HEK293 (cell line): ENCODE data around the gene RXFP4.

Experiments
- CTCF ChIA-PET: fragments of 350-600 bp; formaldehyde crosslinking; extraction: SDS; loops from one replicate; lab custom pipeline; 2021; ENCODE audit warnings: antibody characterized with exemption; lab: Yijun Ruan, JAX
- POLR2A ChIA-PET: fragments of 300-600 bp; formaldehyde crosslinking; extraction: SDS; loops from one replicate; lab custom pipeline; 2020; ENCODE audit warnings: antibody characterized with exemption, inconsistent platforms; lab: Yijun Ruan, JAX
- H3K27ac ChIP-seq: fragments of 200-500 bp; sonication (Bioruptor generic); 2 replicates; pipeline ENCODE4 v1.5.1; 2014; ENCODE audit warnings: low read depth, low read length, control low read depth, inconsistent platforms; ENCODE audit errors: extremely low read depth
- H3K36me3 ChIP-seq, 2 experiments: fragments of 200-500 bp in 1 of 2; sonication (Bioruptor generic) in 1 of 2; 1 replicate in 1 of 2; 2 replicates in 1 of 2; pipeline ENCODE4 v1.5.1; 2014 to 2017; ENCODE audit warnings: inconsistent platforms in 2 of 2, low read length in 2 of 2; ENCODE audit not compliant: control insufficient read depth in 2 of 2, insufficient read depth in 1 of 2
- H3K4me1 ChIP-seq: fragments of 200-500 bp; sonication (Bioruptor generic); 2 replicates; pipeline ENCODE4 v1.5.1; 2014; ENCODE audit warnings: mild to moderate bottlenecking, low read length, inconsistent platforms; ENCODE audit not compliant: control insufficient read depth, insufficient read depth
- H3K4me3 ChIP-seq: 2 replicates; pipeline ENCODE4 v1.5.1; 2011; ENCODE audit warnings: low read depth, mild to moderate bottlenecking, control low read depth, low read length, moderate library complexity
- H3K9me3 ChIP-seq: fragments of 200-500 bp; sonication (Bioruptor generic); 2 replicates; pipeline ENCODE4 v1.5.1; 2014; ENCODE audit warnings: low read depth, low read length, inconsistent platforms; ENCODE audit not compliant: control insufficient read depth, insufficient read depth
- HOXC10 ChIP-seq: sonication (generic); formaldehyde crosslinking; IDR thresholded peaks from 2 replicates; pipeline ENCODE4 v1.8.1; 2023; ENCODE audit warnings: mild to moderate bottlenecking, missing genetic modification reagents
- KLF8 ChIP-seq: fragments of 450-650 bp; formaldehyde crosslinking; IDR thresholded peaks from 2 replicates; pipeline ENCODE4 v1.5.1; 2016; ENCODE audit warnings: missing biosample characterization, missing genetic modification characterization
- MYNN ChIP-seq: fragments of 450-650 bp; formaldehyde crosslinking; IDR thresholded peaks from 2 replicates; pipeline ENCODE4 v1.5.1; 2016; ENCODE audit warnings: missing biosample characterization, missing genetic modification characterization, borderline replicate concordance
- OSR2 ChIP-seq: fragments of 450-650 bp; formaldehyde crosslinking; IDR thresholded peaks from 2 replicates; pipeline ENCODE4 v1.5.1; 2016; ENCODE audit warnings: missing biosample characterization, missing genetic modification characterization
- OVOL3 ChIP-seq: fragments of 450-650 bp; formaldehyde crosslinking; IDR thresholded peaks from 2 replicates; pipeline ENCODE4 v1.5.1; 2016; ENCODE audit warnings: missing biosample characterization, missing genetic modification characterization
- SETDB1 ChIP-seq: IDR thresholded peaks from one replicate; pipeline ENCODE4 v1.6.1; 2017; ENCODE audit warnings: mild to moderate bottlenecking, low read length, moderate library complexity, mixed read lengths; ENCODE audit not compliant: insufficient read length
- SP7 ChIP-seq: fragments of 450-650 bp; formaldehyde crosslinking; IDR thresholded peaks from 2 replicates; pipeline ENCODE4 v1.5.1; 2016; ENCODE audit warnings: missing biosample characterization, missing genetic modification characterization
- ZBTB7A ChIP-seq: fragments of 450-650 bp; formaldehyde crosslinking; IDR thresholded peaks from 2 replicates; pipeline ENCODE4 v1.5.1; 2016; ENCODE audit warnings: low read depth, missing biosample characterization, missing genetic modification characterization
- ZEB2 ChIP-seq: fragments of 450-650 bp; formaldehyde crosslinking; IDR thresholded peaks from 2 replicates; pipeline ENCODE4 v1.5.1; 2016; ENCODE audit warnings: missing biosample characterization, missing genetic modification characterization
- ZFP69B ChIP-seq: fragments of 450-650 bp; formaldehyde crosslinking; IDR thresholded peaks from 2 replicates; pipeline ENCODE4 v1.5.1; 2016; ENCODE audit warnings: missing biosample characterization, missing genetic modification characterization
- ZNF146 ChIP-seq: fragments of 450-650 bp; formaldehyde crosslinking; IDR thresholded peaks from 2 replicates; pipeline ENCODE4 v1.5.1; 2016; ENCODE audit warnings: missing biosample characterization, missing genetic modification characterization
- ZNF169 ChIP-seq: fragments of 450-650 bp; formaldehyde crosslinking; IDR thresholded peaks from 2 replicates; pipeline ENCODE4 v1.5.1; 2016; ENCODE audit warnings: missing biosample characterization, missing genetic modification characterization
- ZNF239 ChIP-seq: fragments of 450-650 bp; formaldehyde crosslinking; IDR thresholded peaks from 2 replicates; pipeline ENCODE4 v1.5.1; 2016; ENCODE audit warnings: missing biosample characterization, missing genetic modification characterization
- ZNF248 ChIP-seq: fragments of 450-650 bp; formaldehyde crosslinking; IDR thresholded peaks from 2 replicates; pipeline ENCODE4 v1.5.1; 2017; ENCODE audit warnings: missing biosample characterization, missing genetic modification characterization
- ZNF324 ChIP-seq: fragments of 450-650 bp; formaldehyde crosslinking; IDR thresholded peaks from 2 replicates; pipeline ENCODE4 v1.5.1; 2016; ENCODE audit warnings: missing biosample characterization, missing genetic modification characterization
- ZNF394 ChIP-seq: fragments of 450-650 bp; formaldehyde crosslinking; IDR thresholded peaks from 2 replicates; pipeline ENCODE4 v1.5.1; 2016; ENCODE audit warnings: missing biosample characterization, missing genetic modification characterization, mild to moderate bottlenecking, moderate library complexity, borderline replicate concordance
- ZNF473 ChIP-seq: fragments of 450-650 bp; formaldehyde crosslinking; IDR thresholded peaks from 2 replicates; pipeline ENCODE4 v1.5.1; 2017; ENCODE audit warnings: missing biosample characterization, missing genetic modification characterization
- ZNF48 ChIP-seq: fragments of 450-650 bp; formaldehyde crosslinking; IDR thresholded peaks from 2 replicates; pipeline ENCODE4 v1.5.1; 2016; ENCODE audit warnings: missing biosample characterization, missing genetic modification characterization
- ZNF560 ChIP-seq: fragments of 450-650 bp; formaldehyde crosslinking; IDR thresholded peaks from 2 replicates; pipeline ENCODE4 v1.5.1; 2017; ENCODE audit warnings: missing biosample characterization, missing genetic modification characterization, borderline replicate concordance
- ZNF571 ChIP-seq: fragments of 450-650 bp; formaldehyde crosslinking; IDR thresholded peaks from 2 replicates; pipeline ENCODE4 v1.5.0; 2017; ENCODE audit warnings: missing biosample characterization, missing genetic modification characterization
- ZNF596 ChIP-seq: fragments of 450-650 bp; IDR thresholded peaks from 2 replicates; pipeline ENCODE4 v1.5.0; 2018; ENCODE audit warnings: missing biosample characterization, mild to moderate bottlenecking, missing genetic modification characterization, moderate library complexity
- ZNF701 ChIP-seq: fragments of 450-650 bp; formaldehyde crosslinking; IDR thresholded peaks from 2 replicates; pipeline ENCODE4 v1.5.1; 2016; ENCODE audit warnings: missing biosample characterization, missing genetic modification characterization
- ZNF707 ChIP-seq: fragments of 450-650 bp; formaldehyde crosslinking; IDR thresholded peaks from 2 replicates; pipeline ENCODE4 v1.5.1; 2016; ENCODE audit warnings: missing biosample characterization, missing genetic modification characterization
- ZNF777 ChIP-seq: fragments of 450-650 bp; formaldehyde crosslinking; IDR thresholded peaks from 2 replicates; pipeline ENCODE4 v1.5.1; 2017; ENCODE audit warnings: missing biosample characterization, missing genetic modification characterization, borderline replicate concordance
- ZNF791 ChIP-seq: fragments of 450-650 bp; formaldehyde crosslinking; IDR thresholded peaks from 2 replicates; pipeline ENCODE4 v1.5.1; 2016; ENCODE audit warnings: missing biosample characterization, missing genetic modification characterization
- ZNF830 ChIP-seq: fragments of 450-650 bp; IDR thresholded peaks from 2 replicates; pipeline ENCODE4 v1.5.0; 2018; ENCODE audit warnings: missing biosample characterization, missing genetic modification characterization, low read depth, mild to moderate bottlenecking, moderate library complexity
- ZSCAN16 ChIP-seq: fragments of 450-650 bp; formaldehyde crosslinking; IDR thresholded peaks from 2 replicates; pipeline ENCODE4 v1.5.1; 2016; ENCODE audit warnings: missing biosample characterization, missing genetic modification characterization
- TF ChIP-seq, protein P1 (sequence below): fragments of 450-650 bp; formaldehyde crosslinking; IDR thresholded peaks from 2 replicates; pipeline ENCODE4 v1.5.1; 2016; ENCODE audit warnings: missing biosample characterization, missing genetic modification characterization
- TF ChIP-seq, protein P2 (sequence below): fragments of 450-650 bp; formaldehyde crosslinking; IDR thresholded peaks from 2 replicates; pipeline ENCODE4 v1.5.1; 2016; ENCODE audit warnings: missing biosample characterization, missing genetic modification characterization
- TF ChIP-seq, protein P3 (sequence below): fragments of 450-650 bp; formaldehyde crosslinking; IDR thresholded peaks from 2 replicates; pipeline ENCODE4 v1.5.1; 2016; ENCODE audit warnings: missing biosample characterization, missing genetic modification characterization
- TF ChIP-seq, protein P4 (sequence below): fragments of 450-650 bp; formaldehyde crosslinking; IDR thresholded peaks from 2 replicates; pipeline ENCODE4 v1.5.1; 2017; ENCODE audit warnings: missing biosample characterization, missing genetic modification characterization
- TF ChIP-seq, protein P5 (sequence below): fragments of 450-650 bp; formaldehyde crosslinking; IDR thresholded peaks from 2 replicates; pipeline ENCODE4 v1.5.1; 2017; ENCODE audit warnings: missing biosample characterization, missing genetic modification characterization
- TF ChIP-seq, protein P6 (sequence below): fragments of 450-650 bp; formaldehyde crosslinking; IDR thresholded peaks from 2 replicates; pipeline ENCODE4 v1.5.1; 2016; ENCODE audit warnings: missing biosample characterization, missing genetic modification characterization

Gene RXFP4

DNA sequence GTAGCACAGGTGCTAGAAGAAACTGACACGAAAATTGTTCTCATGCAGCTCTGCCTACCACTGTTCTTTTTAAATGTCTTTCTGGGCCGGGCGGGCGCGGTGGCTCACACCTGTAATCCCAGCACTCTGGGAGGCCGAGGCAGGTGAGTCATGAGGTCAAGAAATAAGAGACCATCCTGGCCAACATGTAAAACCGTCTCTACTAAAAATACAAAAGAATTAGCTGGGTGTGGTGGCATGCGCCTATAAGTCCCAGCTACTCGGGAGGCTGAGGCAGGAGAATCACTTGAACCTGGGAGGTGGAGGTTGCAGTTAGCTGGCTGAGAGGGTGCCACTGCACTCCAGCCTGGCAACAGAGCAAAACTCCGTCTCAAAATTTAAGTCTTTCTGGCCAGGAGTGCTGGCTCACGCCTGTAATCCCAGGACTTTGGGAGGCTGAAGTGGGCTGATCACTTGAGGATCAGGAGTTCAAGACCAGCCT lies 29.3 kb upstream of the RXFP4 start:
- no peak overlapping the region for H3K4me3 ChIP-seq
- H3K4me1 ChIP-seq, result no peaks in the 10 kb centered on the region
- H3K27ac ChIP-seq, result peak overlapping the region; percentile 42
- no peaks in the 10 kb centered on the region for H3K9me3 ChIP-seq
- H3K36me3 ChIP-seq, result peaks cover 72 to 84% of the 10 kb centered on the region in 2 experiments
- POLR2A ChIA-PET, result no interaction called here
- CTCF ChIA-PET, result interaction anchor here (0.9 to 1.1 kb wide), 2 partner anchors 21 to 219 kb away, joined by 3 read pairs; no protein-coding TSS in a partner anchor
- TF ChIP-seq ZNF830 (tag by site-specific recombination), result no peak
- peak; percentile 18; the same call in 1 of the 2 replicates for TF ChIP-seq ZEB2 (tag by site-specific recombination)
- no peak for TF ChIP-seq ZNF596 (tag by site-specific recombination)
- TF ChIP-seq, protein P1, sequence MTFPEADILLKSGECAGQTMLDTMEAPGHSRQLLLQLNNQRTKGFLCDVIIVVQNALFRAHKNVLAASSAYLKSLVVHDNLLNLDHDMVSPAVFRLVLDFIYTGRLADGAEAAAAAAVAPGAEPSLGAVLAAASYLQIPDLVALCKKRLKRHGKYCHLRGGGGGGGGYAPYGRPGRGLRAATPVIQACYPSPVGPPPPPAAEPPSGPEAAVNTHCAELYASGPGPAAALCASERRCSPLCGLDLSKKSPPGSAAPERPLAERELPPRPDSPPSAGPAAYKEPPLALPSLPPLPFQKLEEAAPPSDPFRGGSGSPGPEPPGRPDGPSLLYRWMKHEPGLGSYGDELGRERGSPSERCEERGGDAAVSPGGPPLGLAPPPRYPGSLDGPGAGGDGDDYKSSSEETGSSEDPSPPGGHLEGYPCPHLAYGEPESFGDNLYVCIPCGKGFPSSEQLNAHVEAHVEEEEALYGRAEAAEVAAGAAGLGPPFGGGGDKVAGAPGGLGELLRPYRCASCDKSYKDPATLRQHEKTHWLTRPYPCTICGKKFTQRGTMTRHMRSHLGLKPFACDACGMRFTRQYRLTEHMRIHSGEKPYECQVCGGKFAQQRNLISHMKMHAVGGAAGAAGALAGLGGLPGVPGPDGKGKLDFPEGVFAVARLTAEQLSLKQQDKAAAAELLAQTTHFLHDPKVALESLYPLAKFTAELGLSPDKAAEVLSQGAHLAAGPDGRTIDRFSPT (tag by site-specific recombination), result no peak
- no peak for TF ChIP-seq ZNF239 (tag by site-specific recombination)
- no peak for TF ChIP-seq ZNF146
- TF ChIP-seq, protein P2, sequence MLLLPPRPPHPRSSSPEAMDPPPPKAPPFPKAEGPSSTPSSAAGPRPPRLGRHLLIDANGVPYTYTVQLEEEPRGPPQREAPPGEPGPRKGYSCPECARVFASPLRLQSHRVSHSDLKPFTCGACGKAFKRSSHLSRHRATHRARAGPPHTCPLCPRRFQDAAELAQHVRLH (tag by site-specific recombination), result no peak
- TF ChIP-seq ZNF560, result no peak
- TF ChIP-seq ZNF791 (tag by site-specific recombination), result no peak
- 0 out of 2 replicates have a peak, but pooled peaks have one; percentile 11 for TF ChIP-seq ZFP69B (tag by site-specific recombination)
- TF ChIP-seq, protein P3, sequence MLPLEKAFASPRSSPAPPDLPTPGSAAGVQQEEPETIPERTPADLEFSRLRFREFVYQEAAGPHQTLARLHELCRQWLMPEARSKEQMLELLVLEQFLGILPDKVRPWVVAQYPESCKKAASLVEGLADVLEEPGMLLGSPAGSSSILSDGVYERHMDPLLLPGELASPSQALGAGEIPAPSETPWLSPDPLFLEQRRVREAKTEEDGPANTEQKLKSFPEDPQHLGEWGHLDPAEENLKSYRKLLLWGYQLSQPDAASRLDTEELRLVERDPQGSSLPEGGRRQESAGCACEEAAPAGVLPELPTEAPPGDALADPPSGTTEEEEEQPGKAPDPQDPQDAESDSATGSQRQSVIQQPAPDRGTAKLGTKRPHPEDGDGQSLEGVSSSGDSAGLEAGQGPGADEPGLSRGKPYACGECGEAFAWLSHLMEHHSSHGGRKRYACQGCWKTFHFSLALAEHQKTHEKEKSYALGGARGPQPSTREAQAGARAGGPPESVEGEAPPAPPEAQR, result no peak
- TF ChIP-seq OSR2, result no peak
- TF ChIP-seq, protein P4, sequence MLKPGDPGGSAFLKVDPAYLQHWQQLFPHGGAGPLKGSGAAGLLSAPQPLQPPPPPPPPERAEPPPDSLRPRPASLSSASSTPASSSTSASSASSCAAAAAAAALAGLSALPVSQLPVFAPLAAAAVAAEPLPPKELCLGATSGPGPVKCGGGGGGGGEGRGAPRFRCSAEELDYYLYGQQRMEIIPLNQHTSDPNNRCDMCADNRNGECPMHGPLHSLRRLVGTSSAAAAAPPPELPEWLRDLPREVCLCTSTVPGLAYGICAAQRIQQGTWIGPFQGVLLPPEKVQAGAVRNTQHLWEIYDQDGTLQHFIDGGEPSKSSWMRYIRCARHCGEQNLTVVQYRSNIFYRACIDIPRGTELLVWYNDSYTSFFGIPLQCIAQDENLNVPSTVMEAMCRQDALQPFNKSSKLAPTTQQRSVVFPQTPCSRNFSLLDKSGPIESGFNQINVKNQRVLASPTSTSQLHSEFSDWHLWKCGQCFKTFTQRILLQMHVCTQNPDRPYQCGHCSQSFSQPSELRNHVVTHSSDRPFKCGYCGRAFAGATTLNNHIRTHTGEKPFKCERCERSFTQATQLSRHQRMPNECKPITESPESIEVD (tag by site-specific recombination), result no peak
- TF ChIP-seq ZNF707, result no peak
- TF ChIP-seq ZBTB7A, result no peak
- peak; percentile 38; the same call in 1 of the 2 replicates for TF ChIP-seq KLF8 (tag by site-specific recombination)
- TF ChIP-seq ZNF248 (tag by site-specific recombination), result no peak
- TF ChIP-seq ZNF701 (tag by site-specific recombination), result no peak
- TF ChIP-seq, protein P5, sequence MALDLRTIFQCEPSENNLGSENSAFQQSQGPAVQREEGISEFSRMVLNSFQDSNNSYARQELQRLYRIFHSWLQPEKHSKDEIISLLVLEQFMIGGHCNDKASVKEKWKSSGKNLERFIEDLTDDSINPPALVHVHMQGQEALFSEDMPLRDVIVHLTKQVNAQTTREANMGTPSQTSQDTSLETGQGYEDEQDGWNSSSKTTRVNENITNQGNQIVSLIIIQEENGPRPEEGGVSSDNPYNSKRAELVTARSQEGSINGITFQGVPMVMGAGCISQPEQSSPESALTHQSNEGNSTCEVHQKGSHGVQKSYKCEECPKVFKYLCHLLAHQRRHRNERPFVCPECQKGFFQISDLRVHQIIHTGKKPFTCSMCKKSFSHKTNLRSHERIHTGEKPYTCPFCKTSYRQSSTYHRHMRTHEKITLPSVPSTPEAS (tag by site-specific recombination), result no peak
- TF ChIP-seq HOXC10 (CRISPR knock-in tag), result no peak
- TF ChIP-seq ZSCAN16, result no peak
- no peak for TF ChIP-seq OVOL3 (tag by site-specific recombination)
- no peak for TF ChIP-seq ZNF169 (tag by site-specific recombination)
- no peak for TF ChIP-seq ZNF48
- TF ChIP-seq SETDB1, result no peak
- TF ChIP-seq, protein P6, sequence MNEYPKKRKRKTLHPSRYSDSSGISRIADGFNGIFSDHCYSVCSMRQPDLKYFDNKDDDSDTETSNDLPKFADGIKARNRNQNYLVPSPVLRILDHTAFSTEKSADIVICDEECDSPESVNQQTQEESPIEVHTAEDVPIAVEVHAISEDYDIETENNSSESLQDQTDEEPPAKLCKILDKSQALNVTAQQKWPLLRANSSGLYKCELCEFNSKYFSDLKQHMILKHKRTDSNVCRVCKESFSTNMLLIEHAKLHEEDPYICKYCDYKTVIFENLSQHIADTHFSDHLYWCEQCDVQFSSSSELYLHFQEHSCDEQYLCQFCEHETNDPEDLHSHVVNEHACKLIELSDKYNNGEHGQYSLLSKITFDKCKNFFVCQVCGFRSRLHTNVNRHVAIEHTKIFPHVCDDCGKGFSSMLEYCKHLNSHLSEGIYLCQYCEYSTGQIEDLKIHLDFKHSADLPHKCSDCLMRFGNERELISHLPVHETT (tag by site-specific recombination), result no peak
- TF ChIP-seq ZNF473, result no peak
- TF ChIP-seq ZNF324 (tag by site-specific recombination), result no peak
- 0 out of 2 replicates have a peak, but pooled peaks have one; percentile 14 for TF ChIP-seq ZNF394
- TF ChIP-seq ZNF777 (tag by site-specific recombination), result no peak
- no peak for TF ChIP-seq SP7 (tag by site-specific recombination)
- no peak for TF ChIP-seq ZNF571 (tag by site-specific recombination)
- TF ChIP-seq MYNN (tag by site-specific recombination), result no peak
